ENCODE measurements around the gene FAIM2. TPM values are rescaled to one million over a fixed set of nuclear protein-coding genes. Genes with fewer than 3 reads are reported as not detected.

FAIM2 gene
- total and polyA plus RNA-seq, 4 donors: 18.1 to 203 (median 130) TPM

DNA sequence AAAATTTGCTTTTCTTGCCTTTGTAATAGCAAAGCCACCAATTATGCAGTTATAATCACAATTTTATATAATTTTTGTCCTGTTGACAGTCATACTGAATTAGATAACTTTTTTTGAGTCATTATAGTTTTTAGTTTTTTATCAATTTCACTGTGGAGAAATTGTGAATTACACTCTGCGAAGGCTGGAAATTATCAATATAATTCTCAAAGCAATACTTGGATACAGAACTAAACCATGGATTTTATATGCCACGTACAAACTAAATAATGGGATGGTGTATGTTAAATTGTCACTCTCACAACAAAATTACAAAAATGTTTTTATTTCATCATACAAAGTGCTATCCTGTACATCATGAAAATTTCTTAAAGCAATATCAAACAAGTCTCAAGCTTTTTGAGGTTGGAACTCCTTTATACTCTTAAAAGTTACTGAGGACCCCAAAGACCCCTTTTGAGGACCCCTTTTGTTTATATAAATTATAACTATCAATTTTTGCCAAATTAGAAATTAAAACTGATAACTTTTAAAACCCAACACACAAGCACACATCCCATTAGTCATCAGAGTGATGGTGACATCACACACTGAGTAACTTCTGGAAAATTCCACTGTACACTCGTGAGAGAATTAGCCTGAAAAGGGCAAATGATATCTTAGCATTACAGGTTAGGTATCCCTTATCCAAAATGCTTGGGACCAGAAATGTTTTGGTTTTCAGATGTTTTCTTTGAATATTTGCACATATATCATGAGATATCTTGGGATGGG is 27.0 kb upstream of the FAIM2 start:
- Histone ChIP-seq H3K27ac (ENCODE audit: low read depth, low read length) (no peak overlapping the region), H3K36me3 (ENCODE audit: control insufficient read depth, insufficient read depth, low read length) (no peaks in the 10 kb centered on the region), H3K9me3 (ENCODE audit: control insufficient read depth, insufficient read depth, low read length) (no peaks in the 10 kb centered on the region), H3K27me3 (ENCODE audit: control insufficient read depth, insufficient read depth, low read length) (no peaks in the 10 kb centered on the region), H3K4me3 (ENCODE audit: low read depth, low read length) (no peak overlapping the region), H3K4me1 (ENCODE audit: control insufficient read depth, insufficient read depth, low read length) (no peaks in the 10 kb centered on the region)
- WGBS (ENCODE audit: insufficient coverage): no CpG with 5 or more reads among the region's 3 CpGs
- DNase-seq (ENCODE audit: low read depth in 4 of 6, low spot score in 6 of 6): no peak

DNA sequence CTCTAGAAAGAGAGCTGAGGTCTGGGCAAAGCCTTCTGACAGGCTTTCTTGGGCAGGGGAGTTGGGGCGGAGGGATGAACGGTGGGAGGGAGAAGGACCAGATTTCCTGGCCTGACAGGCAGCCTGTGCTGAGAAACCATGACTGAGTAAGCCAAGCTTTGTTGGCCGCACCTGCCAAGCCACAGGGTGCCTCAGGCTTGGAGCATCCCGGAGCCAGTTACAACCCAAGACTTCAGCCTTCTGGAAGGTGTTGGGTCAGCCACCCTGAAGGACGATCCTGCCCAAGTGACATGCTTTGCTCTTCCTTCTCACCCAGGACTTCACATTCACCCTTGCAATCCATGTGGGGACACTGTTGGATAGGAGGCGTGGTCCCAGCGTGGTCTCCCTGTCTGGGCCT is 25.9 kb upstream of the FAIM2 start:
- H3K9me3 ChIP-seq (ENCODE audit: control insufficient read depth, insufficient read depth, low read length): no peaks in the 10 kb centered on the region
- H3K27me3 ChIP-seq (ENCODE audit: control insufficient read depth, insufficient read depth, low read length): no peaks in the 10 kb centered on the region
- H3K36me3 ChIP-seq (ENCODE audit: control insufficient read depth, insufficient read depth, low read length): no peaks in the 10 kb centered on the region
- H3K4me3 ChIP-seq (ENCODE audit: low read depth, low read length): no peak overlapping the region
- 74% methylated on average over 4 of the region's 7 CpGs for WGBS (ENCODE audit: insufficient coverage)
- no peak for DNase-seq (ENCODE audit: low read depth in 4 of 6, low spot score in 6 of 6)
- no peaks in the 10 kb centered on the region for H3K4me1 ChIP-seq (ENCODE audit: control insufficient read depth, insufficient read depth, low read length)
- no peak overlapping the region for H3K27ac ChIP-seq (ENCODE audit: low read depth, low read length)

DNA sequence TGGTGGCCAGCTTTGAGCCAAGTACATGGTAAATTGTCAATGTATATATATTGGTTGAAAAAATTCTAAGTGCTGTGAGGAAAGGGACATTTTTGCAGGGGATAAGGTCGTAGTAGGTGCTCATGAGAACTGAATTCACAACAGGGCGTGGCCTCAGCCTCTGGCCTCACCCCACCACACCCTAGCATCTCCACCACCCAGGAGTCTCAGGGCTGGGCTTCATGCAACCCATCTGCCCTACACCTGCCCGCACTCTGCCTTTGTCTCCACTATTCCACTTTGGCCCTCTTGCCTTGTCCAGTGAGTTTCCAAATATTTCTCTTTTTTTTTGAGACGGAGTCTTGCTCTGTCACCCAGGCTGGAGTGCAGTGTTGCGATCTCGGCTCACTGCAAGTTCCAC is 24.8 kb upstream of the FAIM2 start:
- Histone ChIP-seq H3K4me1 (ENCODE audit: control insufficient read depth, insufficient read depth, low read length) (no peaks in the 10 kb centered on the region), H3K4me3 (ENCODE audit: low read depth, low read length) (no peak overlapping the region), H3K9me3 (ENCODE audit: control insufficient read depth, insufficient read depth, low read length) (no peaks in the 10 kb centered on the region), H3K36me3 (ENCODE audit: control insufficient read depth, insufficient read depth, low read length) (no peaks in the 10 kb centered on the region), H3K27ac (ENCODE audit: low read depth, low read length) (no peak overlapping the region), H3K27me3 (ENCODE audit: control insufficient read depth, insufficient read depth, low read length) (no peaks in the 10 kb centered on the region)
- WGBS (ENCODE audit: insufficient coverage): 92% methylated on average over 5 of the region's 6 CpGs
- DNase-seq (ENCODE audit: low read depth in 4 of 6, low spot score in 6 of 6): no peak

DNA sequence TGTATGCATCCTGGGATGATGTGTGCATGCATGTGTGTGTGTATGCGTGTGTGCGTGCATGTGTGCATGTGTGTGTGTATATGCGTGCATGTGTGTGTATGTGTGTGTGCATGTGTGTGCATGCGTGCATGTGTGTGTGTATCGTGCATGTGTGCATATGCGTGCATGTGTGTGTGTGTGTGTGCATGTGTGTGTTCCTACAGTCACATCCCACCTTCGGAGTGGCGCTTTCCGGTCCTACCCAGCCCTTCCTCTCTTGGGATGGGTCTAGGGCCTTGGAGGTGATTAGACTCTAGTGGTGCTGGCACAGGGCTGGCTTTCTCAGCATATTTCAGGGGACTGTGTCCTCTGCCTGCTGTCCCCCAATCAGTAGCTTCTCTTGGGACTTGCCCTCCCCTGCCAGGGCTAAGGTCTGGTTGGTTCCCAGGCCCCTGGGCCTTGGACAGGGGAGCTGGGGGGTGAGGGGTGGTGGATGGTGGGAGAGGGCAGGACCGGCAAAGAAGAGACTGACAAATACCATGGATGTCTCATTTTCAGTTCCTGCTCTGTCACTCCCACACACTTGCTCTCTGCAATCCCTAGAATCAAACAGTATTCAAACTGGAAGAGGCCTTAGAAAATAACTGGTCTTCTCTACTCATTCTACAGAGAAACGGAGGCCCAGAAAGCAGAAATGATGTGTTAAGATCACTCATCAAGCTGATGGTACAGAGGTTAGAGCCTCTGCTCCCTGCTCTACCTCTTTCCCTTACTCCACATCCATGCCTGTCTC is 21.9 kb upstream of the FAIM2 start:
- Histone ChIP-seq H3K4me3 (ENCODE audit: low read depth, low read length) (no peak overlapping the region), H3K27ac (ENCODE audit: low read depth, low read length) (no peak overlapping the region), H3K36me3 (ENCODE audit: control insufficient read depth, insufficient read depth, low read length) (no peaks in the 10 kb centered on the region), H3K9me3 (ENCODE audit: control insufficient read depth, insufficient read depth, low read length) (no peaks in the 10 kb centered on the region), H3K4me1 (ENCODE audit: control insufficient read depth, insufficient read depth, low read length) (no peaks in the 10 kb centered on the region), H3K27me3 (ENCODE audit: control insufficient read depth, insufficient read depth, low read length) (no peaks in the 10 kb centered on the region)
- no peak for DNase-seq (ENCODE audit: low read depth in 4 of 6, low spot score in 6 of 6)
- WGBS (ENCODE audit: insufficient coverage): 97% methylated on average over 5 of the region's 11 CpGs

DNA sequence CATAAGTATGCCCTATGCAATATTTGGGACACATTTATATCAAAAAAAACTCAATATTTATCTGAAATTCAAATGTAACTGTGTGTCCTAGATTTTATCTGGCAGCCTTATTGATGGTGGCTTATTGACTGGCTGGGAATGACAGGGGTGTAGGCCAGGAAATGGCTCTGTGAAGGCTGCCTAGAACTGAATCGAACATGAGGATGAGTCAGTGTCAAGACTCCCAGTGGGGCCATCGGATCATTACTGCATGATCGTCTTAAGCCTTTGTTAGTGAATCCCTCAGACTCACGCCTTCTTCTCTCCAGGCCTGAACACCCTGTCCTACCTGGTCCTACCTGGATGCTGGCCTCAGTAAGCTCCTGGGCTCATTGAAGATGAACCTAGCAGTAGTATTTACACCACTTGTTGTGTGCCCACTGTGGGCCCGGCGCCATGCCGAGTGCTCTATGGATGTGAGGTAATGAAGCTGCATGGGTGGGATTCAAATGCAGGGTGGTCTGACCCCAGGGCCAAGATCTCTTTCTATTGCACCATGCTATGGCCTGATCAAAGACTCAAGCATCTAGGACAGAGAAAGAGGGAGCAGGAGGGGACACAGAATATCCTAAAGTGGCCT is 21.0 kb upstream of the FAIM2 start:
- Histone ChIP-seq H3K4me1 (ENCODE audit: control insufficient read depth, insufficient read depth, low read length) (no peaks in the 10 kb centered on the region), H3K27ac (ENCODE audit: low read depth, low read length) (no peak overlapping the region), H3K27me3 (ENCODE audit: control insufficient read depth, insufficient read depth, low read length) (no peaks in the 10 kb centered on the region), H3K36me3 (ENCODE audit: control insufficient read depth, insufficient read depth, low read length) (no peaks in the 10 kb centered on the region), H3K9me3 (ENCODE audit: control insufficient read depth, insufficient read depth, low read length) (no peaks in the 10 kb centered on the region), H3K4me3 (ENCODE audit: low read depth, low read length) (no peak overlapping the region)
- WGBS (ENCODE audit: insufficient coverage): 84% methylated on average over 4 of the region's 7 CpGs
- DNase-seq (ENCODE audit: low read depth in 4 of 6, low spot score in 6 of 6): no peak

DNA sequence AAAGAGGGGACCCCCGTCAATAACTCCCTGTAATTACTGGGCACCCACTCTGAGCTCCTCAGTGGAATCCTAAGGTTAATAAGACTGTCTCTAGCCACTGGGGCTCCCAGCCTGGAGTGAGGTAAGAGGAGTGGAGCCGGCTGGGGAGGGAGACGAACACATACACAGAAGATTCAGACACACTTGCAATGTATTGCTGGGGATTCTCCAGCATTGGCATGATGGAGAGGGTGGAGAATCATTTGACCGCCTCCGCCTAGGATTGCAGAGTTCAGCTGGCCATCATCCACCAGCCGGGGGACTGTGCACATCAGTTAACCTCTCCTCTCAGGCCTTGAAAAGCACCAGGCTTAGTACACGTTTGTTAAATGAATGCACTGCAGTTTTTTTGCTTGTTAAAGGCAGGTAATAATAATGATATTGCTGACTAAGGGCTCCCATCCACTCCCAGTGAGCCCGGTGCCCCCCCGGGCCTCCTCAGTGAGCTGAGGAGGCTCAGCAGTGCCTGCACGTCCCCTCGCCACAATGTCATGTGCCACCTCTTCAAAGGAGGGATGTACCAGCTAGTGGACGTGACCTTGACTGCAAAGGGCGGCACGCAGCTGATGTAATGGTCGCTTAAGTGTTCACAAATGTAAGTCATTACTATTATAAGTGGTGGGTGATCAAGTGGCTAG is 20.3 kb upstream of the FAIM2 start:
- H3K27ac ChIP-seq (ENCODE audit: low read depth, low read length): no peak overlapping the region
- 91% methylated on average over 10 of the region's 15 CpGs for WGBS (ENCODE audit: insufficient coverage)

GRCh38 chr12:49923035-49923644 is 19.4 kb upstream of the FAIM2 start:
- H3K4me3 ChIP-seq (ENCODE audit: low read depth, low read length): no peak overlapping the region
- no peaks in the 10 kb centered on the region for H3K36me3 ChIP-seq (ENCODE audit: control insufficient read depth, insufficient read depth, low read length)
- H3K27ac ChIP-seq (ENCODE audit: low read depth, low read length): no peak overlapping the region
- DNase-seq (ENCODE audit: low read depth in 4 of 6, low spot score in 6 of 6): no peak
- H3K9me3 ChIP-seq (ENCODE audit: control insufficient read depth, insufficient read depth, low read length): no peaks in the 10 kb centered on the region
- H3K27me3 ChIP-seq (ENCODE audit: control insufficient read depth, insufficient read depth, low read length): no peaks in the 10 kb centered on the region
- 85% methylated on average over 3 of the region's 7 CpGs for WGBS (ENCODE audit: insufficient coverage)
- no peaks in the 10 kb centered on the region for H3K4me1 ChIP-seq (ENCODE audit: control insufficient read depth, insufficient read depth, low read length)

More for the DNA sequence above, 20.3 kb upstream of the FAIM2 start:
- Histone ChIP-seq H3K27me3 (ENCODE audit: control insufficient read depth, insufficient read depth, low read length) (no peaks in the 10 kb centered on the region), H3K9me3 (ENCODE audit: control insufficient read depth, insufficient read depth, low read length) (no peaks in the 10 kb centered on the region), H3K36me3 (ENCODE audit: control insufficient read depth, insufficient read depth, low read length) (no peaks in the 10 kb centered on the region), H3K4me3 (ENCODE audit: low read depth, low read length) (no peak overlapping the region), H3K4me1 (ENCODE audit: control insufficient read depth, insufficient read depth, low read length) (no peaks in the 10 kb centered on the region)
- no peak for DNase-seq (ENCODE audit: low read depth in 4 of 6, low spot score in 6 of 6)

DNA sequence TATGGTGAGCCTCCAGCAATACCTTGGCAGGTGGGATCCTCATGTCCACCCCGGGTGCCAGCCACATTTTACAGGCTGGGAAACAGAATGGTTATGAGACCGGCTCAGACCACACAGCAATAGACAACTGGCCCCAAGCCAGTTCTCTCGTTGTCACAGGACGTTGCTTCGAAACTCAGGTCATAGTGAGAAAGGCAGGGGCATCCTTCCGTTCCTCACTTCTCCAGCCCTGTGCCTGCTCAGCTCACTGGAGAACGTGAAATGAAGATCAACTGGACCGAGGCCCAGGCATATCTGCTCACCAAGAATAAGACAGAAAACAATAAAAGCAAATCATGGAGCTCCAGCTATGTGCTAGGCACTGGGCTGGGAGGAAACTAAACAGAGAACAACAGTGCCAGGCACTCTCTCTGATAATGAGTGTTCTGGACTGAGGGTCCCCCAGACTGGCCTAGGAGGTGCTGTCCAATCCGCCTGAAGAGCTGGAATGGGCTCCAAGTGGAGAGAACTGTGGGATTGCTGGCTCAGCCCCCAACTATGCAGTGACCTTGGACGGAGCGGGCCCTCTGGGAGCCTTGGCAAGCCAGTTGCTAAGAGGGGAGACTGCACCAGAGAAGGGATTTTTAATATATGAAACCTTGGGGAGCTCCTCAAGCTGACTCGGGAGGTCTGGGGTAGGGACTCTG is 18.8 kb upstream of the FAIM2 start:
- no peak overlapping the region for H3K27ac ChIP-seq (ENCODE audit: low read depth, low read length)
- 78% methylated on average over 11 of the region's 12 CpGs for WGBS (ENCODE audit: insufficient coverage)
- H3K27me3 ChIP-seq (ENCODE audit: control insufficient read depth, insufficient read depth, low read length): no peaks in the 10 kb centered on the region

GRCh38 chr12:49921936-49922335 is 18.2 kb upstream of the FAIM2 start:
- no peak for DNase-seq (ENCODE audit: low read depth in 4 of 6, low spot score in 6 of 6)
- H3K36me3 ChIP-seq (ENCODE audit: control insufficient read depth, insufficient read depth, low read length): no peaks in the 10 kb centered on the region
- no peaks in the 10 kb centered on the region for H3K27me3 ChIP-seq (ENCODE audit: control insufficient read depth, insufficient read depth, low read length)
- H3K27ac ChIP-seq (ENCODE audit: low read depth, low read length): no peak overlapping the region
- no peaks in the 10 kb centered on the region for H3K9me3 ChIP-seq (ENCODE audit: control insufficient read depth, insufficient read depth, low read length)
- H3K4me3 ChIP-seq (ENCODE audit: low read depth, low read length): no peak overlapping the region
- 71% methylated on average over 6 of the region's 6 CpGs for WGBS (ENCODE audit: insufficient coverage)
- peaks cover 10% of the 10 kb centered on the region for H3K4me1 ChIP-seq (ENCODE audit: control insufficient read depth, insufficient read depth, low read length)

More for the DNA sequence above, 18.8 kb upstream of the FAIM2 start:
- no peak for DNase-seq (ENCODE audit: low read depth in 4 of 6, low spot score in 6 of 6)
- Histone ChIP-seq H3K4me3 (ENCODE audit: low read depth, low read length) (no peak overlapping the region), H3K9me3 (ENCODE audit: control insufficient read depth, insufficient read depth, low read length) (no peaks in the 10 kb centered on the region), H3K36me3 (ENCODE audit: control insufficient read depth, insufficient read depth, low read length) (no peaks in the 10 kb centered on the region), H3K4me1 (ENCODE audit: control insufficient read depth, insufficient read depth, low read length) (peaks cover 5% of the 10 kb centered on the region)

All from spinal cord (tissue), 10 donors.